HG02759 (cell line): ENCODE results near the gene PRKAR1B.

Source experiments
- ATAC-seq: cut with Tn5 transposase; IDR thresholded peaks from one replicate; pipeline ENCODE4 v1.9.1; 2021; ENCODE audit warnings: mild to moderate bottlenecking, moderate library complexity; ENCODE audit not compliant: unreplicated experiment

PRKAR1B gene

GRCh38 chr7:607938-608337, 119.1 kb downstream of the PRKAR1B start:
- ATAC-seq: no peak

GRCh38 chr7:605661-606450, 121.2 kb downstream of the PRKAR1B start:
- ATAC-seq: no peak

GRCh38 chr7:604884-605531, 122.1 kb downstream of the PRKAR1B start:
- no peak for ATAC-seq

GRCh38 chr7:604001-604883, 122.8 kb downstream of the PRKAR1B start:
- ATAC-seq: peak; percentile 72

- no peak for ATAC-seq
These were observed 123.7 kb downstream of the PRKAR1B start for GRCh38 chr7:603152-603951.

GRCh38 chr7:602341-603141, 124.5 kb downstream of the PRKAR1B start:
- no peak for ATAC-seq

- ATAC-seq: peak; percentile 56
These were observed 125.3 kb downstream of the PRKAR1B start for GRCh38 chr7:601595-602340.

- peak; percentile 1 for ATAC-seq
These were observed 126.0 kb downstream of the PRKAR1B start for GRCh38 chr7:601036-601594.

GRCh38 chr7:600149-601035, 126.7 kb downstream of the PRKAR1B start:
- no peak for ATAC-seq

GRCh38 chr7:598899-599298, 128.2 kb downstream of the PRKAR1B start:
- no peak for ATAC-seq

GRCh38 chr7:597348-598178, 129.5 kb downstream of the PRKAR1B start:
- no peak for ATAC-seq

GRCh38 chr7:596819-597182, 130.3 kb downstream of the PRKAR1B start:
- ATAC-seq: no peak

- no peak for ATAC-seq
These were observed 130.8 kb downstream of the PRKAR1B start for GRCh38 chr7:596071-596818.

- ATAC-seq: no peak
These were observed 131.5 kb downstream of the PRKAR1B start for GRCh38 chr7:595621-596010.

- no peak for ATAC-seq
These were observed 132.0 kb downstream of the PRKAR1B start for GRCh38 chr7:594920-595620.
